ENCODE measurements around the gene CSTF3. TPM values are rescaled to one million over a fixed set of nuclear protein-coding genes. Genes with fewer than 3 reads are reported as not detected.
"Not testable (repeated sequence)": the region's sequence is repeated elsewhere in the genome, so short reads cannot be mapped to it uniquely, and the experiment has no call there.

Gene CSTF3
- total RNA-seq, 1 donor: 31.5 TPM

DNA sequence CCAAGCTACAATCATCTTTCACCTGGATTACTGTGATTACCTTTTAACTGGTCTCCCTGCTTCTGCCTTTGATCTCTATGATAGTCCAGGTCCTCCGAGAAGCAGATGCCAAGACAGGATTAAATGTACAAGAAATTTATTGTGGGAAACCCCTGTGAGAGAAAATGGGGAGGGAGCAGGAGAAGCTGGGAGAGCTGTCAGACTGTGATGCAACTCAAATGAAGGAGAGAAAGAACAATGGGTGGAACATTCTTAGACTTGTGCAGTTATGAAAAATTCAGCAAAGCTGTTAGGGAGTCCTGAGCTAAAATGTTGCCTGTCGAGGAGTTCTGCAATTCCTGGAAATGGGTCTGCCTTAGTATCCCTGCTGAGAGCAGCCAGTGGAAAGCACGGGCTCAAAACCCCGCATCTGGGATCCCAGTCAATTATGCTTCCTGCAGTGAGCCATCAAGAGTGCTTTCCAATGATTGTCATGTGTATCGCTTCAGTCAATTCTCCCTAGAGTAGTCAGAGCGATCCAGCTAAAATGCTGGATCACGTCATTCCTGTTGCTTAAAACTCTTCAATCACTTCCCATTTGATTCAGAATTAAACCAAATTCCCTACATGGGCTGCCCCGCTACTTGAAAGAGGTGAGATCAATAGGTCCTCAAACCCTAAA lies 16.5 kb upstream of the CSTF3 start:
- DNase-seq (ENCODE audit: low read depth): no peak
- no peak for TF ChIP-seq CTCF (IDR thresholded peaks at IDR 0.05; ENCODE audit: insufficient read depth, low read depth, low read length)

GRCh38 chr11:33176760-33177159 lies 15.5 kb upstream of the CSTF3 start:
- not testable (repeated sequence) for H3K4me3 ChIP-seq (ENCODE audit: low read depth, low read length); DNase-seq (ENCODE audit: low read depth)

More for the DNA sequence above, 16.5 kb upstream of the CSTF3 start:
- no peak overlapping the region for H3K4me3 ChIP-seq (ENCODE audit: low read depth, low read length)

- no peak overlapping the region for H3K4me3 ChIP-seq (ENCODE audit: low read depth, low read length)
- peak; percentile 70 for DNase-seq (ENCODE audit: low read depth)
- TF ChIP-seq CTCF (IDR thresholded peaks at IDR 0.05; ENCODE audit: insufficient read depth, low read depth, low read length): no peak
These were observed 11.7 kb upstream of the CSTF3 start for GRCh38 chr11:33172996-33173395.

DNA sequence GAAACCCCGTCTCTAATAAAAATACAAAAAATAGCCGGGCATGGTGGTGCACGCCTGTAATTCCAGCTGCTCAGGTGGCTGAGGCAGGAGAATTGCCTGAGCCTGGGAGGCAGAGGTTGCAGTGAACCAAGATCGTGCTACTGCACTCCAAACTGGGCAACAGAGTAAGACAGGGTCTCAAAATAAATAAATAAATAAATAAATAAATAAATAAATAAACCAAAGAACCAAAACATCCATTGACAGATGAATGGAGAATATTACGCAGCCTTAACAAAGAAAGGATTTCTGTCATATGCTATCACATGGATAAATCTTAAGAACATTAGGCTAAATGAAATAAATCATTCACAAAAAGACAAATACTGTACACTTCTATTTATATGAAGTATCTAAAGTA lies 11.1 kb upstream of the CSTF3 start:
- no peak for TF ChIP-seq CTCF (IDR thresholded peaks at IDR 0.05; ENCODE audit: insufficient read depth, low read depth, low read length)
- H3K4me3 ChIP-seq (ENCODE audit: low read depth, low read length): no peak overlapping the region
- DNase-seq (ENCODE audit: low read depth): no peak

GRCh38 chr11:33171251-33171650 lies 10.0 kb upstream of the CSTF3 start:
- H3K4me3 ChIP-seq (ENCODE audit: low read depth, low read length): no peak overlapping the region
- TF ChIP-seq CTCF (IDR thresholded peaks at IDR 0.05; ENCODE audit: insufficient read depth, low read depth, low read length): no peak
- DNase-seq (ENCODE audit: low read depth): no peak

GRCh38 chr11:33168709-33169200 lies 7.5 kb upstream of the CSTF3 start:
- H3K4me3 ChIP-seq (ENCODE audit: low read depth, low read length): no peak overlapping the region
- no peak for TF ChIP-seq CTCF (IDR thresholded peaks at IDR 0.05; ENCODE audit: insufficient read depth, low read depth, low read length)
- DNase-seq (ENCODE audit: low read depth): peak; percentile 90

DNA sequence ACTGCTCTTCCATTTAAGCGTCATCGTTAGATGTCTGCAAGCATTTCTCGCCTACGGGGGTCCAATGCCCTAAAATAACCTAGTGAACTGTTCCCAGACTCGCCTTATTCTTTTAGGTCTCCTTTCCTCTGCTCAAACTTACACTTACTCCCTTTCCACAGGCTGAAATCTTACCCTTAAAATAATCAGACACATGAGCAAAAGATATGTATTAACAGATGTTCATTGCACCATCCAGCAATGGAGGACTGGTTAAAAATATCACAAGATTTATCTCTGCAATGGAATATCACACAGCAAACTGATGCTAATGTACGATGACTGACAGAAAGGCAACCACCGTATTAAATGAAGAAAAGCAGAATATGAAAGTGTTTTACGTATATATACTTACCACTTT lies 1.6 kb upstream of the CSTF3 start:
- no peak for DNase-seq (ENCODE audit: low read depth)
- H3K4me3 ChIP-seq (ENCODE audit: low read depth, low read length): no peak overlapping the region
- TF ChIP-seq CTCF (IDR thresholded peaks at IDR 0.05; ENCODE audit: insufficient read depth, low read depth, low read length): no peak
